NCI-H446 treated with DMSO at 0.1 percent for 48 hours (cell line): ENCODE results near the gene NDOR1.
A peak's percentile ranks its signal among the peaks of the same experiment; 100 is the strongest.

Experiments used
- DNase-seq: peaks from one replicate; lab custom pipeline; 2025; lab: John Stamatoyannopoulos, UW

NDOR1 gene

GRCh38 chr9:137167747-137168572 is 37.5 kb upstream of the NDOR1 start:
- DNase-seq = no peak

- DNase-seq = no peak
Observed at GRCh38 chr9:137168573-137168903, 37.0 kb upstream of the NDOR1 start.

GRCh38 chr9:137168904-137169856 is 36.3 kb upstream of the NDOR1 start:
- peak; percentile 9 for DNase-seq

- DNase-seq = no peak
Observed at GRCh38 chr9:137169896-137170358, 35.6 kb upstream of the NDOR1 start, which contains the start of gene LRRC26. Gene LRRC26, minus strand, starts transcription at chr9:137170051. Its CDS starts 108 bp downstream, at chr9:137169943.

- no peak for DNase-seq
Observed at GRCh38 chr9:137170486-137171148, 34.9 kb upstream of the NDOR1 start.

- no peak for DNase-seq
Observed at GRCh38 chr9:137171149-137171900, 34.2 kb upstream of the NDOR1 start.

GRCh38 chr9:137172901-137173795 is 32.4 kb upstream of the NDOR1 start:
- DNase-seq = no peak

- no peak for DNase-seq
Observed at GRCh38 chr9:137173796-137174664, 31.5 kb upstream of the NDOR1 start.

GRCh38 chr9:137174722-137175293 is 30.7 kb upstream of the NDOR1 start:
- no peak for DNase-seq

GRCh38 chr9:137175345-137175961 is 30.0 kb upstream of the NDOR1 start:
- no peak for DNase-seq

GRCh38 chr9:137176302-137177182 is 29.0 kb upstream of the NDOR1 start:
- no peak for DNase-seq

GRCh38 chr9:137178201-137178938 is 27.1 kb upstream of the NDOR1 start:
- no peak for DNase-seq

- DNase-seq = no peak
Observed at GRCh38 chr9:137178939-137179630, 26.4 kb upstream of the NDOR1 start.

- DNase-seq = no peak
Observed at GRCh38 chr9:137179761-137180160, 25.7 kb upstream of the NDOR1 start.

- no peak for DNase-seq
Observed at GRCh38 chr9:137180491-137180890, 25.0 kb upstream of the NDOR1 start.

GRCh38 chr9:137181680-137182079 is 23.8 kb upstream of the NDOR1 start:
- no peak for DNase-seq
